Tongue (tissue), 2 donors: Measurements from ENCODE around the gene MIEF2. TPM values are rescaled to one million over a fixed set of nuclear protein-coding genes. Genes with fewer than 3 reads are reported as not detected.
"Not testable (repeated sequence)": the region's sequence is repeated elsewhere in the genome, so short reads cannot be mapped to it uniquely, and the experiment has no call there.

ENCODE experiments used
- DNase-seq: peaks from one replicate; pipeline ENCODE4 v3.0.0-alpha.2; 2015
- total RNA-seq: library from RNA; depleted of rRNA; stranded (reverse); fragments of >200 nt; gene quantifications from one replicate; pipeline ENCODE4 v1.2.3, GENCODE V29; 2014

Gene MIEF2
- total RNA-seq, 1 donor from 2014 or later: 26.6 TPM

DNA sequence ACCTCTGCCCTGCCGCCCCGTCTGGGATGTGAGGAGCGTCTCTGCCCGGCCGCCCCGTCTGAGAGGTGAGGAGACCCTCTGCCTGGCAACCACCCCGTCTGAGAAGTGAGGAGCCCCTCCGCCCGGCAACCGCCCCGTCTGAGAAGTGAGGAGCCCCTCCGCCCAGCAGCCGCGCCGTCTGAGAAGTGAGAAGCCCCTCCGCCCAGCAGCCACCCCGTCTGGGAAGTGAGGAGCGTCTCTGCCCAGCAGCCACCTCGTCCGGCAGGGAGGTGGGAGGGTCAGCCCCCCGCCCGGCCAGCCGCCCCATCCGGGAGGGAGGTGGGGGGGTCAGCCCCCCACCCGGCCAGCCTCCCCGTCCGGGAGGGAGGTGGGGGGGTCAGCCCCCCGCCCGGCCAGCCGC is 37.6 kb downstream of the MIEF2 start:
- DNase-seq: not testable (repeated sequence)

DNA sequence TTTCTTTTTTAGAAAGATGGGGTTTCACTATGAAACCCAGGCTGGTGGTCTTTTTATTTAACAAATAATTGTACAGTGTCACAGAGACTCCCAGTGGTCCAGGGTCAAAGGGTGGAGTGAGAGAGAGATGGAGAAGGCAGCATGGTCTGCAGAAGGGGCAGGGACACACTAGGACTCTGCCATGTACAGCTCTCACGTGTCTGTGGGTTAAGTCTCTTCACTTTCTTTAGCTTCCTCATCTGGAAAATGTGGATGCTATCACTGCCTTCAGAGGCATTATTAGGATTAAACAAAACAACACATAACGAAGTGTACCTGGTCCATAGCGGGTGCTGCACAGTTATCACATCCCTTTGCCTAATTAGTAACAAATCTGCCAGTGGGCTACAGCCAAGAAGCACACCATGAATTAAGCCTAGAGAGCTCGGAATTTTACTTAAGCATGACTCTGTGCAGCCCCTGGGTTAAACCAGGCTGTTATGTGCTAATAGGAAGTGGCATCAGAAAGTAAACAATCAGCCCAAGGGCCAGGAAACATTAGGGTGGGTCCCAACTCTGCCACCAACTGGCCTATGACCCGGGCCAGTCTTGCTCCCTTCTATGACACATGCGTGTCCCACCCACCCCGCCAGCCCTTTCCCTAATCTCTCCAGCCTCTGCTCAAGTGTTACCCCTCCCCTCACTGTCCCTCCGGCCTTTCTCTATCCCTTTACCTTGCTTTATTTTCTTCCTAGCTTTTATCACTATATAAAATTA is 40.4 kb downstream of the MIEF2 start:
- DNase-seq: no peak

DNA sequence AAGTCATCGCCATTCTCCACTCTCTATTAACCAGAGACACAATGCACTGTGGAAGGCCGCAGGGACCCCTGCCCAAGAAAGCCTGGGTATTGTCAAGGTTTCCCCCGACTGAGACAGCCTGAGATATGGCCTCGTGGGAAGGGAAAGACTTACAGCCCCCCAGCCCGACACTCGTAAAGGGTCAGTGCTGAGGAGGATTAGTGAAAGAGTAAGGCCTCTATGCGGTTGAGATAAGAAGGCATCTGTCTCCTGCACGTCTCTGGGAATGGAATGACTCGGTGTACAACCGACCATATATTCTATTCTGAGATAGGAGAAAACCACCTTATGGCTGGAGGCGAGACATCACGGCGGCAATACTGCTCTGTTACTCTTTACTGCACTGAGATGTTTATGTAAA is 42.7 kb downstream of the MIEF2 start:
- not testable (repeated sequence) for DNase-seq

DNA sequence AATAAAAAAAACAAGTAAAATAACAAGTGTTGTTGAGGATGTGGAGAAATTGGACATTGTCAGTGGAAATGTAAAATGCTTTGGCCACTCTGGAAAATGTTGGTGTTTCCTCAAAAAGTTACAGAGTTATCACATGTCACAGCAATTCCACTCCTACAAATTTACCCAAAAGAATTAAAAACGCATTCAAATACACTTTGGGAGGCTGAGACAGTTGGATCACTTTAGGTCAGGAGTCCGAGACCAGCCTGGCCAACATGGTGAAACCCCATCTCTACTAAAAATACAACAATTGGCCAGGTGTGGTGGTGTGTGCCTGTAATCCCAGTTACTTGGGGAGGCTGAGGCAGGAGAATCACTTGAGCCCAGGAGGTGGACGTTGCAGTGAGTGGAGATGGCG is 48.7 kb downstream of the MIEF2 start:
- no peak for DNase-seq

DNA sequence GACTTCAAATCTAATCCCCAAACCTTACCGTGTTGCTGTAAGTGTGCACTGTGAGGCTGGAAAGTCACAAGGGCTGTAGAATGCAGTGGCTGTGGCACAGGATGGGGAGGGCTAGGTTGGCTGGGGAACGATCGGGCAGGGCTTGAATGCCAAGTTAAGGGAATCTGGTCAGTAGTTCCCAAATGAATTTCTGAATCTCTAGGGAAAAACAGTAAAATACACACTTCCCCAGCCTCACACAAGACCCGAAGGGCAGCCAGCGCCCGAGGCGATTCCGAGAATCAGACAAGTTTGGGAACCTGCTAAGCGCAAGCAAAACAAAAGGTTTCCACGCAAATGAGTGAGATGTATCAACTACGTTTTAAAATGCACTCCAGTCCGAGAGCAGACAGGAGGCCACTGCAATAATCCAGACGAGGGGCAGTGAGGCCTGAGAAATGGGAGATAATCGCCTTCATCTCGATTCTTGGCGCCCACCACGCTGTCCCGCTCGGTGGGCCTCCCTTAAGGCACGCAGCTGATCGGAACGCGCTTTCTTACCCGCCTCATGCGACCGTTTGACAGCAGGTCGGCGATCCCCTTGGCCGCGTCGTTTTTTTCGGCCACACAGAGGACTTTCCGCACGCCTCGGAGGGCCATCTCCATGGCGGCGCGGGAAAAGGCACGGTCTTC is 53.7 kb downstream of the MIEF2 start:
- DNase-seq: peak; percentile 5

DNA sequence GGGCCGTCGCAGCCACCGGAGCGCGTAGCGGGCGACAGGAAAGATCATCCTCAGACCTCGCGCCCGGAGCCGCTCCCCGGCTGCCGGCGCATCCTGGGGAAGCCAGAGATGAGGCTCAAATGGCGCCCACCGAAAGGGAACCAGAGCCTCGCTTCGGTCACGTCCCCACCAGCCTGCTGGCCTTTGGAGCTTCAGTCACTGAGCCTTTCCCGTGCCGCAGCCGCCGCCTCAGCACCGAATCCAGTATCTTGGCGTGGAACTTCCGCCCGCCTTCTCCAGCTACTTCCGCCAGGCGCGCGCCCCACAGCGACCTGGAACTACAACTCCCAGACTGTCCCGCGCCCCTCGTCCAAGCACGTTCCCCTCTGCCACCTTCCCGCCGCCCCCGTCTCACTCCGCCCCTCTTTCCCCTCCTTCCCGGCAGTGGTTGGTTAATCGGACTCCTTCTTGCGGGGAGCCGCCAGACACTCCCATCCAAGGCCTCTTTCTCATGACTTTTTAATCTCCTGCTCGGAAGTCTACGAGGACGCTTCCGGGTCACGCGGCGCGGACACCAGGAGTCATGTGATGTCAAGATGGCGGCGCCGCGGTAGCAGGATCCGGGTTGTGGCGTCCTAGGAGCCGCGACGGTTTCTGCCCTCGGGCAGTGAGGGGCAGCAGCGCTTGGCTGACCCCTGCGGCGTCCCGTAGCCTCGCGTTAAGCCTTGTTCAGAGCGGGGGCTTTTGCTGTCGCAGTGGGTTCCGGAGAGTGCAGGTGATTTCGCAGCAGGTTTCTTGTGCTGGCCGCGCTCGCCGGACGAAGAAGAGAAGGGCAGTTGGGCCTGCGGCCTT is 54.5 kb downstream of the MIEF2 start, which contains the start of the genes SMCR8 and TOP3A:
Gene SMCR8 (plus strand): TSS at position 563 of the 831 bp plus-strand sequence. CDS start 497 bp downstream, outside the sequence.
Gene TOP3A (minus strand): TSS at position 264 of the 831 bp plus-strand sequence. CDS start 216 bp downstream, at position 48.
- DNase-seq: peak; percentile 99

DNA sequence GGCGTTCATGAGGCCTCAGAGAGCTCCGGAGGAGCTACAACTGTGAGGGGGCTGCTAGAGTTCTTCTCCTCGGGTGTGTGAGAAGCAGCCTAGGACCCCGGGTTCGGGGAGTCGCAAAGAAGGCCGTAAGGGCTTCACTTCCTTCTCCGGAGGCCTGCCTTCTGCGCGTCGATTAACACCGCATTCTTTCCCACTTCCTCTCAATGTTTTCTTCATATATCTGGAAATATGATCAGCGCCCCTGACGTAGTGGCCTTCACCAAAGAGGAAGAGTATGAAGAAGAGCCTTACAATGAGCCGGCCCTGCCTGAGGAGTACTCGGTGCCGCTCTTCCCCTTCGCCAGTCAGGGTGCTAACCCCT is 55.1 kb downstream of the MIEF2 start:
- no peak for DNase-seq

DNA sequence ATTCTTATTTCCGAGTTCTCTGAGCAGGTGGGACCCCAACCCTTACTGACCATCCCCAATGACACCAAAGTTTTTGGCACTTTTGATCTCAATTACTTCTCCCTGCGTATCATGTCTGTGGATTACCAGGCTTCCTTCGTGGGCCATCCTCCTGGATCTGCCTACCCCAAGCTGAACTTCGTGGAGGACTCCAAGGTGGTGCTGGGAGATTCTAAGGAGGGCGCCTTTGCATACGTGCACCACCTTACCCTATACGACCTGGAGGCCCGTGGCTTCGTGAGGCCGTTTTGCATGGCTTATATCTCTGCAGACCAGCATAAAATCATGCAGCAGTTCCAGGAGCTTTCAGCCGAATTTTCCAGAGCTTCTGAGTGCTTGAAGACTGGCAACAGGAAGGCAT is 55.5 kb downstream of the MIEF2 start:
- DNase-seq: no peak

Other genes with a start within 250 kb of the MIEF2 start
- 15.6 TPM for gene ATPAF2, start 221.5 kb upstream of the MIEF2 start, total RNA-seq
- gene GID4, start 221.3 kb upstream of the MIEF2 start, total RNA-seq: 7.1 TPM
- gene DRG2, start 172.7 kb upstream of the MIEF2 start, total RNA-seq: 23.9 TPM
- 0.21 TPM for gene MYO15A, start 151.9 kb upstream of the MIEF2 start, total RNA-seq
- gene ALKBH5, start 76.8 kb upstream of the MIEF2 start, total RNA-seq: 124 TPM
- 26.0 TPM for gene LLGL1, start 35.0 kb upstream of the MIEF2 start, total RNA-seq
- 201 TPM for gene FLII, start 1.9 kb upstream of the MIEF2 start, total RNA-seq
- gene TOP3A, start 54.3 kb downstream of the MIEF2 start, total RNA-seq: 30.2 TPM
- gene SMCR8, start 54.6 kb downstream of the MIEF2 start, total RNA-seq: 12.8 TPM
- gene SHMT1, start 102.9 kb downstream of the MIEF2 start, total RNA-seq: 34.4 TPM
- 3.5 TPM for gene EVPLL, start 117.1 kb downstream of the MIEF2 start, total RNA-seq
- gene LGALS9C, start 216.1 kb downstream of the MIEF2 start, total RNA-seq: 5.6 TPM